Measurements from ENCODE around the gene ATG101. TPM values are rescaled to one million over a fixed set of nuclear protein-coding genes. Genes with fewer than 3 reads are reported as not detected.

ATG101 gene
- total and polyA plus RNA-seq, 9 donors: 13.6 to 48.7 (median 28.5) TPM

- TF ChIP-seq EP300 (IDR thresholded peaks at IDR 0.05): no peak
- TF ChIP-seq CTCF (IDR thresholded peaks at IDR 0.05): no peak
- TF ChIP-seq POLR2A (IDR thresholded peaks at IDR 0.05): no peak
- Histone ChIP-seq H3K4me3 (no peak overlapping the region), H3K36me3 (no peaks in the 10 kb centered on the region), H3K4me1 (ENCODE audit: insufficient read depth) (peaks cover 16% of the 10 kb centered on the region), H3K27ac (no peak overlapping the region), H3K27me3 (no peaks in the 10 kb centered on the region), H3K9me3 (no peaks in the 10 kb centered on the region)
- no peak for DNase-seq
- WGBS, 3 donors: 85 to 89% (median 87%) methylated on average over 9 of the region's 9 CpGs
- intact Hi-C loops (cut with DNase I): loop anchor here in 1 of 4 donors (5.0 kb wide), 1 partner anchor 77 kb away; the partner anchor contains the start of gene TAMALIN
Measured at GRCh38 chr12:52084491-52085231, 14.9 kb downstream of the ATG101 start.

GRCh38 chr12:52085682-52086180 lies 16.0 kb downstream of the ATG101 start:
- peaks cover 13% of the 10 kb centered on the region for H3K4me1 ChIP-seq (ENCODE audit: insufficient read depth)
- TF ChIP-seq POLR2A (IDR thresholded peaks at IDR 0.05) (no peak), EP300 (IDR thresholded peaks at IDR 0.05) (no peak), CTCF (IDR thresholded peaks at IDR 0.05) (no peak)
- no peaks in the 10 kb centered on the region for H3K27me3 ChIP-seq
- no peak for DNase-seq
- H3K27ac ChIP-seq: no peak overlapping the region
- no peak overlapping the region for H3K4me3 ChIP-seq
- H3K36me3 ChIP-seq: no peaks in the 10 kb centered on the region
- intact Hi-C loops (cut with DNase I): no loop called here
- WGBS, 3 donors: 90 to 94% (median 94%) methylated on average over 6 of the region's 6 CpGs
- no peaks in the 10 kb centered on the region for H3K9me3 ChIP-seq

- DNase-seq: no peak
- Histone ChIP-seq H3K9me3 (no peaks in the 10 kb centered on the region), H3K4me1 (ENCODE audit: insufficient read depth) (peaks cover 8% of the 10 kb centered on the region), H3K27ac (no peak overlapping the region), H3K36me3 (no peaks in the 10 kb centered on the region), H3K4me3 (no peak overlapping the region), H3K27me3 (no peaks in the 10 kb centered on the region)
- 26 to 34% (median 33%) methylated on average over 9 of the region's 9 CpGs for WGBS, 3 donors
- TF ChIP-seq POLR2A (IDR thresholded peaks at IDR 0.05) (no peak), EP300 (IDR thresholded peaks at IDR 0.05) (no peak), CTCF (IDR thresholded peaks at IDR 0.05) (no peak)
- intact Hi-C loops (cut with DNase I): no loop called here
Measured at GRCh38 chr12:52086366-52086765, 16.6 kb downstream of the ATG101 start.

GRCh38 chr12:52086944-52087835 lies 17.4 kb downstream of the ATG101 start:
- H3K4me3 ChIP-seq: no peak overlapping the region
- intact Hi-C loops (cut with DNase I): no loop called here
- H3K27me3 ChIP-seq: no peaks in the 10 kb centered on the region
- peaks cover 6% of the 10 kb centered on the region for H3K4me1 ChIP-seq (ENCODE audit: insufficient read depth)
- no peak for DNase-seq
- WGBS, 3 donors: 82 to 90% (median 87%) methylated on average over 22 of the region's 22 CpGs
- no peak for TF ChIP-seq EP300 (IDR thresholded peaks at IDR 0.05)
- no peak for TF ChIP-seq CTCF (IDR thresholded peaks at IDR 0.05)
- no peak for TF ChIP-seq POLR2A (IDR thresholded peaks at IDR 0.05)
- no peaks in the 10 kb centered on the region for H3K9me3 ChIP-seq
- no peak overlapping the region for H3K27ac ChIP-seq
- no peaks in the 10 kb centered on the region for H3K36me3 ChIP-seq
